ENCODE data around the gene ZEB2.

Gene ZEB2

GRCh38 chr2:144479138-144479537 is 40.8 kb downstream of the ZEB2 start:
- Histone ChIP-seq H3K36me3 (ENCODE audit: low read length) (no peaks in the 10 kb centered on the region), H3K9me3 (ENCODE audit: insufficient read depth, low read length) (no peaks in the 10 kb centered on the region), H3K9me2 (replicated peaks; ENCODE audit: insufficient read depth, low read length) (no peaks in the 10 kb centered on the region), H3K27me3 (ENCODE audit: low read length) (no peaks in the 10 kb centered on the region), H3K79me2 (ENCODE audit: insufficient read depth, low read length) (no peaks in the 10 kb centered on the region), H2AFZ (ENCODE audit: low read depth, low read length, severe bottlenecking) (no peak overlapping the region), H3F3A (ENCODE audit: insufficient read depth) (no peaks in the 10 kb centered on the region), H3K4me3 (ENCODE audit: insufficient read depth, low read length, poor library complexity, severe bottlenecking) (no peak overlapping the region), H3K4me2 (ENCODE audit: low read depth, low read length, poor library complexity, severe bottlenecking) (no peak overlapping the region), H3K27ac (ENCODE audit: low read depth, low read length) (no peak overlapping the region), H4K20me1 (ENCODE audit: low read depth, low read length) (no peaks in the 10 kb centered on the region), H3K9ac (ENCODE audit: low read length) (no peak overlapping the region)
- TF ChIP-seq CTCF (IDR thresholded peaks at IDR 0.05; ENCODE audit: insufficient read depth, low read length, poor library complexity, severe bottlenecking) (no peak), EZH2phosphoT487 (conservative IDR thresholded peaks at IDR 0.05; ENCODE audit: low read length) (no peak)

- H4K20me1 ChIP-seq (ENCODE audit: low read depth, low read length) = no peaks in the 10 kb centered on the region
- H3K4me2 ChIP-seq (ENCODE audit: low read depth, low read length, poor library complexity, severe bottlenecking) = no peak overlapping the region
- no peak overlapping the region for H2AFZ ChIP-seq (ENCODE audit: low read depth, low read length, severe bottlenecking)
- no peaks in the 10 kb centered on the region for H3K36me3 ChIP-seq (ENCODE audit: low read length)
- H3K9me3 ChIP-seq (ENCODE audit: insufficient read depth, low read length) = no peaks in the 10 kb centered on the region
- H3K79me2 ChIP-seq (ENCODE audit: insufficient read depth, low read length) = no peaks in the 10 kb centered on the region
- H3K27me3 ChIP-seq (ENCODE audit: low read length) = no peaks in the 10 kb centered on the region
- no peak overlapping the region for H3K27ac ChIP-seq (ENCODE audit: low read depth, low read length)
- H3K4me3 ChIP-seq (ENCODE audit: insufficient read depth, low read length, poor library complexity, severe bottlenecking) = no peak overlapping the region
- H3F3A ChIP-seq (ENCODE audit: insufficient read depth) = no peaks in the 10 kb centered on the region
- no peak for TF ChIP-seq CTCF (IDR thresholded peaks at IDR 0.05; ENCODE audit: insufficient read depth, low read length, poor library complexity, severe bottlenecking)
- TF ChIP-seq EZH2phosphoT487 (conservative IDR thresholded peaks at IDR 0.05; ENCODE audit: low read length) = no peak
- H3K9me2 ChIP-seq (replicated peaks; ENCODE audit: insufficient read depth, low read length) = no peaks in the 10 kb centered on the region
- H3K9ac ChIP-seq (ENCODE audit: low read length) = no peak overlapping the region
Observed at GRCh38 chr2:144477957-144478311, 42.0 kb downstream of the ZEB2 start.

GRCh38 chr2:144477281-144477956 is 42.5 kb downstream of the ZEB2 start:
- Histone ChIP-seq H3K9ac (ENCODE audit: low read length) (no peak overlapping the region), H3K4me2 (ENCODE audit: low read depth, low read length, poor library complexity, severe bottlenecking) (no peak overlapping the region), H3K9me3 (ENCODE audit: insufficient read depth, low read length) (no peaks in the 10 kb centered on the region), H2AFZ (ENCODE audit: low read depth, low read length, severe bottlenecking) (no peak overlapping the region), H3K36me3 (ENCODE audit: low read length) (no peaks in the 10 kb centered on the region), H4K20me1 (ENCODE audit: low read depth, low read length) (no peaks in the 10 kb centered on the region), H3K27me3 (ENCODE audit: low read length) (no peaks in the 10 kb centered on the region), H3K4me3 (ENCODE audit: insufficient read depth, low read length, poor library complexity, severe bottlenecking) (no peak overlapping the region), H3K27ac (ENCODE audit: low read depth, low read length) (no peak overlapping the region), H3K79me2 (ENCODE audit: insufficient read depth, low read length) (no peaks in the 10 kb centered on the region), H3F3A (ENCODE audit: insufficient read depth) (no peaks in the 10 kb centered on the region), H3K9me2 (replicated peaks; ENCODE audit: insufficient read depth, low read length) (no peaks in the 10 kb centered on the region)
- TF ChIP-seq EZH2phosphoT487 (conservative IDR thresholded peaks at IDR 0.05; ENCODE audit: low read length) (no peak), CTCF (IDR thresholded peaks at IDR 0.05; ENCODE audit: insufficient read depth, low read length, poor library complexity, severe bottlenecking) (no peak)

Data from SU-DHL-6 (cell line).